Measurements from ENCODE around the gene RPS3. TPM values are rescaled to one million over a fixed set of nuclear protein-coding genes. Genes with fewer than 3 reads are reported as not detected.
A peak's percentile ranks its signal among the peaks of the same experiment; 100 is the strongest.

Gene RPS3
- total and polyA plus RNA-seq, 2 of the 13 experiments (the other 11 are each of a cell fraction or from before 2014, with no cell fraction given), result 2,143 to 3,616 TPM

GRCh38 chr11:75350743-75351540 is 48.4 kb upstream of the RPS3 start (continued):
- TF ChIP-seq TBX2 (CRISPR knock-in tag; IDR thresholded peaks at IDR 0.05; ENCODE audit: borderline replicate concordance) (peak; percentile 41), BRD4 (CRISPR knock-in tag; IDR thresholded peaks at IDR 0.05) (peak; percentile 76), ZNF232 (CRISPR knock-in tag; IDR thresholded peaks at IDR 0.05; ENCODE audit: borderline replicate concordance) (peak; percentile 87), SIX1 (CRISPR knock-in tag; IDR thresholded peaks at IDR 0.05; ENCODE audit: borderline replicate concordance) (peak; percentile 70; the same call in 1 of the 2 replicates), ZNF556 (CRISPR knock-in tag; IDR thresholded peaks at IDR 0.05; ENCODE audit: borderline replicate concordance) (no peak; the same call in 1 of the 2 replicates), HOMEZ (CRISPR knock-in tag; IDR thresholded peaks at IDR 0.05; ENCODE audit: low read depth) (no peak), REXO4 (CRISPR knock-in tag; IDR thresholded peaks at IDR 0.05; ENCODE audit: borderline replicate concordance) (no peak; the same call in 1 of the 2 replicates), ZNF776 (CRISPR knock-in tag; IDR thresholded peaks at IDR 0.05) (peak; percentile 30; the same call in 1 of the 2 replicates), ZUFSP (CRISPR knock-in tag; IDR thresholded peaks at IDR 0.05; ENCODE audit: borderline replicate concordance) (no peak), IRX3 (CRISPR knock-in tag; IDR thresholded peaks at IDR 0.05; ENCODE audit: borderline replicate concordance, low read depth) (no peak), CCDC6 (CRISPR knock-in tag; IDR thresholded peaks at IDR 0.05) (peak; percentile 56; the same call in 1 of the 2 replicates), IKZF5 (CRISPR knock-in tag; IDR thresholded peaks at IDR 0.05) (peak; percentile 7; the same call in 1 of the 2 replicates), SP2 (CRISPR knock-in tag; IDR thresholded peaks at IDR 0.05) (0 out of 2 replicates have a peak, but pooled peaks have one; percentile 37)
- TF ChIP-seq, protein P1, sequence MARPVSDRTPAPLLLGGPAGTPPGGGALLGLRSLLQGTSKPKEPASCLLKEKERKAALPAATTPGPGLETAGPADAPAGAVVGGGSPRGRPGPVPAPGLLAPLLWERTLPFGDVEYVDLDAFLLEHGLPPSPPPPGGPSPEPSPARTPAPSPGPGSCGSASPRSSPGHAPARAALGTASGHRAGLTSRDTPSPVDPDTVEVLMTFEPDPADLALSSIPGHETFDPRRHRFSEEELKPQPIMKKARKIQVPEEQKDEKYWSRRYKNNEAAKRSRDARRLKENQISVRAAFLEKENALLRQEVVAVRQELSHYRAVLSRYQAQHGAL (CRISPR knock-in tag; IDR thresholded peaks at IDR 0.05; ENCODE audit: not compliant biosample characterization), result peak; percentile 20
- TF ChIP-seq, protein P2, sequence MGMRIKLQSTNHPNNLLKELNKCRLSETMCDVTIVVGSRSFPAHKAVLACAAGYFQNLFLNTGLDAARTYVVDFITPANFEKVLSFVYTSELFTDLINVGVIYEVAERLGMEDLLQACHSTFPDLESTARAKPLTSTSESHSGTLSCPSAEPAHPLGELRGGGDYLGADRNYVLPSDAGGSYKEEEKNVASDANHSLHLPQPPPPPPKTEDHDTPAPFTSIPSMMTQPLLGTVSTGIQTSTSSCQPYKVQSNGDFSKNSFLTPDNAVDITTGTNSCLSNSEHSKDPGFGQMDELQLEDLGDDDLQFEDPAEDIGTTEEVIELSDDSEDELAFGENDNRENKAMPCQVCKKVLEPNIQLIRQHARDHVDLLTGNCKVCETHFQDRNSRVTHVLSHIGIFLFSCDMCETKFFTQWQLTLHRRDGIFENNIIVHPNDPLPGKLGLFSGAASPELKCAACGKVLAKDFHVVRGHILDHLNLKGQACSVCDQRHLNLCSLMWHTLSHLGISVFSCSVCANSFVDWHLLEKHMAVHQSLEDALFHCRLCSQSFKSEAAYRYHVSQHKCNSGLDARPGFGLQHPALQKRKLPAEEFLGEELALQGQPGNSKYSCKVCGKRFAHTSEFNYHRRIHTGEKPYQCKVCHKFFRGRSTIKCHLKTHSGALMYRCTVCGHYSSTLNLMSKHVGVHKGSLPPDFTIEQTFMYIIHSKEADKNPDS (CRISPR knock-in tag; IDR thresholded peaks at IDR 0.05), result 0 out of 2 replicates have a peak, but pooled peaks have one; percentile 61
- TF ChIP-seq, protein P3, sequence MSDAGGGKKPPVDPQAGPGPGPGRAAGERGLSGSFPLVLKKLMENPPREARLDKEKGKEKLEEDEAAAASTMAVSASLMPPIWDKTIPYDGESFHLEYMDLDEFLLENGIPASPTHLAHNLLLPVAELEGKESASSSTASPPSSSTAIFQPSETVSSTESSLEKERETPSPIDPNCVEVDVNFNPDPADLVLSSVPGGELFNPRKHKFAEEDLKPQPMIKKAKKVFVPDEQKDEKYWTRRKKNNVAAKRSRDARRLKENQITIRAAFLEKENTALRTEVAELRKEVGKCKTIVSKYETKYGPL (CRISPR knock-in tag; IDR thresholded peaks at IDR 0.05), result no peak
- TF ChIP-seq, protein P4, sequence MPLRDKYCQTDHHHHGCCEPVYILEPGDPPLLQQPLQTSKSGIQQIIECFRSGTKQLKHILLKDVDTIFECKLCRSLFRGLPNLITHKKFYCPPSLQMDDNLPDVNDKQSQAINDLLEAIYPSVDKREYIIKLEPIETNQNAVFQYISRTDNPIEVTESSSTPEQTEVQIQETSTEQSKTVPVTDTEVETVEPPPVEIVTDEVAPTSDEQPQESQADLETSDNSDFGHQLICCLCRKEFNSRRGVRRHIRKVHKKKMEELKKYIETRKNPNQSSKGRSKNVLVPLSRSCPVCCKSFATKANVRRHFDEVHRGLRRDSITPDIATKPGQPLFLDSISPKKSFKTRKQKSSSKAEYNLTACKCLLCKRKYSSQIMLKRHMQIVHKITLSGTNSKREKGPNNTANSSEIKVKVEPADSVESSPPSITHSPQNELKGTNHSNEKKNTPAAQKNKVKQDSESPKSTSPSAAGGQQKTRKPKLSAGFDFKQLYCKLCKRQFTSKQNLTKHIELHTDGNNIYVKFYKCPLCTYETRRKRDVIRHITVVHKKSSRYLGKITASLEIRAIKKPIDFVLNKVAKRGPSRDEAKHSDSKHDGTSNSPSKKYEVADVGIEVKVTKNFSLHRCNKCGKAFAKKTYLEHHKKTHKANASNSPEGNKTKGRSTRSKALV (CRISPR knock-in tag; IDR thresholded peaks at IDR 0.05), result 0 out of 2 replicates have a peak, but pooled peaks have one; percentile 23

Data from HepG2 (cell line).